Measurements from ENCODE around the gene CEP112. TPM values are rescaled to one million over a fixed set of nuclear protein-coding genes. Genes with fewer than 3 reads are reported as not detected.

CEP112 gene
- total RNA-seq, 1 donor from 2014 or later = 21.8 TPM

- no peak for TF ChIP-seq CTCF (IDR thresholded peaks at IDR 0.05)
- DNase-seq (ENCODE audit: low spot score) = no peak
- H3K4me1 Mint-ChIP-seq (ENCODE audit: low read depth) = peaks cover 9% of the 10 kb centered on the region
- no peaks in the 10 kb centered on the region for H3K27me3 Mint-ChIP-seq (ENCODE audit: low read depth)
- peaks cover 4% of the 10 kb centered on the region for H3K9me3 Mint-ChIP-seq (ENCODE audit: low read depth)
- H3K36me3 Mint-ChIP-seq (ENCODE audit: low read depth) = peaks cover 2% of the 10 kb centered on the region
- H3K27ac Mint-ChIP-seq (ENCODE audit: unreplicated experiment) = no peak overlapping the region
- H3K4me3 Mint-ChIP-seq (ENCODE audit: unreplicated experiment) = no peak overlapping the region
Observed at GRCh38 chr17:65891231-65891735, 300.6 kb downstream of the CEP112 start.

GRCh38 chr17:65888649-65889048 lies 303.3 kb downstream of the CEP112 start:
- H3K27ac Mint-ChIP-seq (ENCODE audit: unreplicated experiment) = no peak overlapping the region
- peaks cover 4% of the 10 kb centered on the region for H3K9me3 Mint-ChIP-seq (ENCODE audit: low read depth)
- H3K27me3 Mint-ChIP-seq (ENCODE audit: low read depth) = no peaks in the 10 kb centered on the region
- TF ChIP-seq CTCF (IDR thresholded peaks at IDR 0.05) = no peak
- peaks cover 2% of the 10 kb centered on the region for H3K36me3 Mint-ChIP-seq (ENCODE audit: low read depth)
- H3K4me3 Mint-ChIP-seq (ENCODE audit: unreplicated experiment) = no peak overlapping the region
- H3K4me1 Mint-ChIP-seq (ENCODE audit: low read depth) = peaks cover 12% of the 10 kb centered on the region
- DNase-seq (ENCODE audit: low spot score) = no peak

- Mint-ChIP-seq H3K27ac (ENCODE audit: unreplicated experiment) (no peak overlapping the region), H3K27me3 (ENCODE audit: low read depth) (no peaks in the 10 kb centered on the region), H3K4me3 (ENCODE audit: unreplicated experiment) (no peak overlapping the region), H3K4me1 (ENCODE audit: low read depth) (peaks cover 12% of the 10 kb centered on the region), H3K9me3 (ENCODE audit: low read depth) (peaks cover 4% of the 10 kb centered on the region), H3K36me3 (ENCODE audit: low read depth) (peaks cover under 1% of the 10 kb centered on the region)
- DNase-seq (ENCODE audit: low spot score) = no peak
- no peak for TF ChIP-seq CTCF (IDR thresholded peaks at IDR 0.05)
Observed at GRCh38 chr17:65886315-65887245, 305.4 kb downstream of the CEP112 start.

GRCh38 chr17:65885541-65886312 lies 306.2 kb downstream of the CEP112 start:
- Mint-ChIP-seq H3K4me3 (ENCODE audit: unreplicated experiment) (no peak overlapping the region), H3K9me3 (ENCODE audit: low read depth) (peaks cover 4% of the 10 kb centered on the region), H3K27ac (ENCODE audit: unreplicated experiment) (no peak overlapping the region), H3K27me3 (ENCODE audit: low read depth) (no peaks in the 10 kb centered on the region), H3K36me3 (ENCODE audit: low read depth) (no peaks in the 10 kb centered on the region), H3K4me1 (ENCODE audit: low read depth) (peaks cover 12% of the 10 kb centered on the region)
- no peak for DNase-seq (ENCODE audit: low spot score)
- TF ChIP-seq CTCF (IDR thresholded peaks at IDR 0.05) = no peak

- TF ChIP-seq CTCF (IDR thresholded peaks at IDR 0.05) = no peak
- Mint-ChIP-seq H3K36me3 (ENCODE audit: low read depth) (peaks cover 2% of the 10 kb centered on the region), H3K9me3 (ENCODE audit: low read depth) (peaks cover 7% of the 10 kb centered on the region), H3K4me1 (ENCODE audit: low read depth) (peaks cover 6% of the 10 kb centered on the region), H3K27me3 (ENCODE audit: low read depth) (no peaks in the 10 kb centered on the region), H3K27ac (ENCODE audit: unreplicated experiment) (no peak overlapping the region), H3K4me3 (ENCODE audit: unreplicated experiment) (no peak overlapping the region)
- no peak for DNase-seq (ENCODE audit: low spot score)
Observed at GRCh38 chr17:65876985-65877384, 314.9 kb downstream of the CEP112 start.
